SK-N-SH treated with all-trans-retinoic acid at 6 μM for 48 hours (cell line): Measurements from ENCODE around the gene CEP89.

Experiments used
- ATAC-seq: fragments of 200-7000 bp; cut with Tn5 transposase; 3 replicates; pipeline ENCODE4 v1.9.1; 2020; ENCODE audit warnings: mild to moderate bottlenecking, moderate library complexity
- ARNTL ChIP-seq: fragments of 450-650 bp; formaldehyde crosslinking; IDR thresholded peaks from 2 replicates; pipeline ENCODE4 v1.5.0; 2020; ENCODE audit warnings: low read depth, mild to moderate bottlenecking, moderate library complexity, borderline replicate concordance
- BACH2 ChIP-seq: fragments of 250-450 bp; sonication (Bioruptor Pico); IDR thresholded peaks from 2 replicates; pipeline ENCODE4 v1.9.0; 2021; ENCODE audit warnings: mild to moderate bottlenecking, borderline replicate concordance
- CSDC2 ChIP-seq: fragments of 250-450 bp; sonication (Bioruptor Pico); IDR thresholded peaks from 2 replicates; pipeline ENCODE4 v1.5.0; 2020; ENCODE audit warnings: mild to moderate bottlenecking, moderate library complexity
- CSRNP3 ChIP-seq: fragments of 250-450 bp; sonication (Bioruptor Pico); IDR thresholded peaks from 2 replicates; pipeline ENCODE4 v1.5.1; 2021; ENCODE audit warnings: mild to moderate bottlenecking, moderate library complexity
- GLIS3 ChIP-seq: fragments of 250-450 bp; sonication (Bioruptor Pico); IDR thresholded peaks from 2 replicates; pipeline ENCODE4 v1.5.0; 2020; ENCODE audit warnings: mild to moderate bottlenecking, moderate library complexity
- ISL1 ChIP-seq: fragments of 250-450 bp; sonication (Bioruptor Pico); IDR thresholded peaks from 2 replicates; pipeline ENCODE4 v2.1.2; 2022; ENCODE audit warnings: mild to moderate bottlenecking, moderate library complexity
- OSR1 ChIP-seq: fragments of 250-450 bp; sonication (Bioruptor Pico); IDR thresholded peaks from 2 replicates; pipeline ENCODE4 v1.8.0; 2022; ENCODE audit warnings: moderate library complexity, mild to moderate bottlenecking, inconsistent platforms
- PPARA ChIP-seq: fragments of 250-450 bp; sonication (Bioruptor Pico); IDR thresholded peaks from 2 replicates; pipeline ENCODE4 v1.5.0; 2020; ENCODE audit warnings: mild to moderate bottlenecking, borderline replicate concordance
- RARB ChIP-seq: fragments of 250-450 bp; sonication (Bioruptor Pico); IDR thresholded peaks from 2 replicates; pipeline ENCODE4 v1.8.0; 2021; ENCODE audit warnings: mild to moderate bottlenecking, moderate library complexity
- SNAI2 ChIP-seq: fragments of 250-450 bp; sonication (Bioruptor Pico); IDR thresholded peaks from 2 replicates; pipeline ENCODE4 v1.5.0; 2020; ENCODE audit warnings: mild to moderate bottlenecking, moderate library complexity
- TCF4 ChIP-seq: fragments of 250-450 bp; sonication (Bioruptor Pico); IDR thresholded peaks from 2 replicates; pipeline ENCODE4 v1.8.0; 2021; ENCODE audit warnings: mild to moderate bottlenecking, moderate library complexity, borderline replicate concordance
- TOX ChIP-seq: fragments of 250-450 bp; sonication (Bioruptor Pico); IDR thresholded peaks from 2 replicates; pipeline ENCODE4 v1.8.0; 2021; ENCODE audit warnings: mild to moderate bottlenecking, moderate library complexity, borderline replicate concordance
- ZC3H10 ChIP-seq: fragments of 250-450 bp; sonication (Bioruptor Pico); IDR thresholded peaks from 2 replicates; pipeline ENCODE4 v1.5.1; 2021; ENCODE audit warnings: mild to moderate bottlenecking, moderate library complexity
- ZFP30 ChIP-seq: fragments of 450-650 bp; formaldehyde crosslinking; IDR thresholded peaks from 2 replicates; pipeline ENCODE4 v1.5.0; 2022; ENCODE audit warnings: mild to moderate bottlenecking, moderate library complexity
- ZNF565 ChIP-seq: fragments of 450-650 bp; formaldehyde crosslinking; conservative IDR thresholded peaks from 2 replicates; pipeline ENCODE4 v1.5.0; 2020; ENCODE audit warnings: low read depth, mild to moderate bottlenecking, moderate library complexity
- ZNF70 ChIP-seq: fragments of 450-650 bp; formaldehyde crosslinking; IDR thresholded peaks from 2 replicates; pipeline ENCODE4 v1.5.0; 2020; ENCODE audit warnings: mild to moderate bottlenecking, moderate library complexity
- ZNF8 ChIP-seq: fragments of 450-650 bp; formaldehyde crosslinking; IDR thresholded peaks from 2 replicates; pipeline ENCODE4 v1.5.0; 2020; ENCODE audit warnings: mild to moderate bottlenecking, moderate library complexity
- TF ChIP-seq, protein P1 (sequence below): fragments of 250-450 bp; sonication (Bioruptor Pico); IDR thresholded peaks from 2 replicates; pipeline ENCODE4 v1.8.0; 2020; ENCODE audit warnings: mild to moderate bottlenecking, moderate library complexity, borderline replicate concordance
- TF ChIP-seq, protein P2 (sequence below): fragments of 250-450 bp; sonication (Bioruptor Pico); IDR thresholded peaks from 2 replicates; pipeline ENCODE4 v1.5.0; 2020; ENCODE audit warnings: mild to moderate bottlenecking, moderate library complexity
- TF ChIP-seq, protein P3 (sequence below): fragments of 250-450 bp; sonication (Bioruptor Pico); IDR thresholded peaks from 2 replicates; pipeline ENCODE4 v1.5.1; 2020; ENCODE audit warnings: low read depth, mild to moderate bottlenecking, moderate library complexity

Gene CEP89

DNA sequence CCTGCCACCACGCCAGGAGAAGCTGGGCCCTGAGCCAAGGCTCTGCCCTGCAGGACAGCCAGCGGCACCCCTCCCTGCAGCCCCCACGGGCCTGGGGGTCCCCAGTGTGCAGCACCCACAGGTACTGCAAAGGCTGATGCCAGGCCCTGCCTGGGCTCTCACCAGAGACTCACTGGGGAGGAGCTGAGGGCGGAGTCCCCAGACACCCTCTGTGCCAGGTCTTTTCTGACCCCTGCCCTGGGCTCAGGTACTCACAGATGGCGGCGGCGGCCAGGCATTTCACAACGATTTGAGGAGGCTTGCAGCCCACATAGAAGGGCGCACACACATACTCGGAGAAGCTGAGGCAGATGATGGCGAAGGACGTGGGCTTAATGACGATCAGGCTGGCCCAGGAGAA is 107.9 kb downstream of the CEP89 start:
- TF ChIP-seq RARB (CRISPR knock-in tag) = no peak
- no peak for TF ChIP-seq TOX (CRISPR knock-in tag)
- TF ChIP-seq GLIS3 = no peak
- TF ChIP-seq ZFP30 = no peak
- TF ChIP-seq, protein P1, sequence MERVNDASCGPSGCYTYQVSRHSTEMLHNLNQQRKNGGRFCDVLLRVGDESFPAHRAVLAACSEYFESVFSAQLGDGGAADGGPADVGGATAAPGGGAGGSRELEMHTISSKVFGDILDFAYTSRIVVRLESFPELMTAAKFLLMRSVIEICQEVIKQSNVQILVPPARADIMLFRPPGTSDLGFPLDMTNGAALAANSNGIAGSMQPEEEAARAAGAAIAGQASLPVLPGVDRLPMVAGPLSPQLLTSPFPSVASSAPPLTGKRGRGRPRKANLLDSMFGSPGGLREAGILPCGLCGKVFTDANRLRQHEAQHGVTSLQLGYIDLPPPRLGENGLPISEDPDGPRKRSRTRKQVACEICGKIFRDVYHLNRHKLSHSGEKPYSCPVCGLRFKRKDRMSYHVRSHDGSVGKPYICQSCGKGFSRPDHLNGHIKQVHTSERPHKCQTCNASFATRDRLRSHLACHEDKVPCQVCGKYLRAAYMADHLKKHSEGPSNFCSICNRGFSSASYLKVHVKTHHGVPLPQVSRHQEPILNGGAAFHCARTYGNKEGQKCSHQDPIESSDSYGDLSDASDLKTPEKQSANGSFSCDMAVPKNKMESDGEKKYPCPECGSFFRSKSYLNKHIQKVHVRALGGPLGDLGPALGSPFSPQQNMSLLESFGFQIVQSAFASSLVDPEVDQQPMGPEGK (CRISPR knock-in tag) = no peak
- TF ChIP-seq ZNF565 (CRISPR knock-in tag) = no peak
- TF ChIP-seq, protein P2, sequence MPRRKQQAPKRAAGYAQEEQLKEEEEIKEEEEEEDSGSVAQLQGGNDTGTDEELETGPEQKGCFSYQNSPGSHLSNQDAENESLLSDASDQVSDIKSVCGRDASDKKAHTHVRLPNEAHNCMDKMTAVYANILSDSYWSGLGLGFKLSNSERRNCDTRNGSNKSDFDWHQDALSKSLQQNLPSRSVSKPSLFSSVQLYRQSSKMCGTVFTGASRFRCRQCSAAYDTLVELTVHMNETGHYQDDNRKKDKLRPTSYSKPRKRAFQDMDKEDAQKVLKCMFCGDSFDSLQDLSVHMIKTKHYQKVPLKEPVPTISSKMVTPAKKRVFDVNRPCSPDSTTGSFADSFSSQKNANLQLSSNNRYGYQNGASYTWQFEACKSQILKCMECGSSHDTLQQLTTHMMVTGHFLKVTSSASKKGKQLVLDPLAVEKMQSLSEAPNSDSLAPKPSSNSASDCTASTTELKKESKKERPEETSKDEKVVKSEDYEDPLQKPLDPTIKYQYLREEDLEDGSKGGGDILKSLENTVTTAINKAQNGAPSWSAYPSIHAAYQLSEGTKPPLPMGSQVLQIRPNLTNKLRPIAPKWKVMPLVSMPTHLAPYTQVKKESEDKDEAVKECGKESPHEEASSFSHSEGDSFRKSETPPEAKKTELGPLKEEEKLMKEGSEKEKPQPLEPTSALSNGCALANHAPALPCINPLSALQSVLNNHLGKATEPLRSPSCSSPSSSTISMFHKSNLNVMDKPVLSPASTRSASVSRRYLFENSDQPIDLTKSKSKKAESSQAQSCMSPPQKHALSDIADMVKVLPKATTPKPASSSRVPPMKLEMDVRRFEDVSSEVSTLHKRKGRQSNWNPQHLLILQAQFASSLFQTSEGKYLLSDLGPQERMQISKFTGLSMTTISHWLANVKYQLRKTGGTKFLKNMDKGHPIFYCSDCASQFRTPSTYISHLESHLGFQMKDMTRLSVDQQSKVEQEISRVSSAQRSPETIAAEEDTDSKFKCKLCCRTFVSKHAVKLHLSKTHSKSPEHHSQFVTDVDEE (CRISPR knock-in tag) = no peak
- no peak for TF ChIP-seq ARNTL
- no peak for TF ChIP-seq ZC3H10 (CRISPR knock-in tag)
- TF ChIP-seq, all 23 proteins: peak for 0
- ATAC-seq = no peak

DNA sequence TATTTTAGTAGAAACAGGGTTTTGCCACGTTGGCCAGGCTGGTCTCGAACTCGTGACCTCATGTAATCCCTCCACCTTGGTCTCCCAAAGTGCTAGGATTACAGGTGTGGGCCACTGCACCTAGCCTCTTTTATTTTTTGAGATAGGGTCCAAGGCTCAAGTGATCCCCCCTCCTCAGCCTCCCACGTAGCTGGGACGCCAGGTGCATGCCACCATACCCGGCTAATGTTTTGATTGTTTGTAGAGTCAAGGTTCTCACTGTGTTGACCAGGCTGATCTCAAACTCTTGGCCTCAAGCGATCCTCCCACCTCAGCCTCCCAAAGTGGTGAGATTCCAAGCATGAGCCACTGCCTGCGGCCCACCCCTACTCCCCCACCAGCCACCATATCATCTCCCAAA is 108.5 kb downstream of the CEP89 start:
- ATAC-seq = no peak
- no peak for TF ChIP-seq ZNF8 (CRISPR knock-in tag)
- TF ChIP-seq, protein P1 (CRISPR knock-in tag) = no peak
- TF ChIP-seq SNAI2 (CRISPR knock-in tag) = no peak
- no peak for TF ChIP-seq ZFP30
- TF ChIP-seq, protein P2 (CRISPR knock-in tag) = no peak
- TF ChIP-seq TCF4 (CRISPR knock-in tag) = no peak
- TF ChIP-seq ARNTL = no peak
- TF ChIP-seq ISL1 (CRISPR knock-in tag) = no peak
- TF ChIP-seq RARB (CRISPR knock-in tag) = no peak
- TF ChIP-seq TOX (CRISPR knock-in tag) = no peak
- TF ChIP-seq ZNF70 (CRISPR knock-in tag) = no peak

GRCh38 chr19:32862741-32863140 is 109.0 kb downstream of the CEP89 start:
- no peak for ATAC-seq
- TF ChIP-seq OSR1 (CRISPR knock-in tag) (no peak), ISL1 (CRISPR knock-in tag) (no peak), TOX (CRISPR knock-in tag) (no peak), ZFP30 (no peak), PPARA (CRISPR knock-in tag) (no peak), TCF4 (CRISPR knock-in tag) (no peak), CSDC2 (CRISPR knock-in tag) (no peak), BACH2 (CRISPR knock-in tag) (no peak), CSRNP3 (CRISPR knock-in tag) (no peak), ZC3H10 (CRISPR knock-in tag) (no peak), GLIS3 (no peak), ZNF565 (CRISPR knock-in tag) (no peak)
- TF ChIP-seq, protein P3, sequence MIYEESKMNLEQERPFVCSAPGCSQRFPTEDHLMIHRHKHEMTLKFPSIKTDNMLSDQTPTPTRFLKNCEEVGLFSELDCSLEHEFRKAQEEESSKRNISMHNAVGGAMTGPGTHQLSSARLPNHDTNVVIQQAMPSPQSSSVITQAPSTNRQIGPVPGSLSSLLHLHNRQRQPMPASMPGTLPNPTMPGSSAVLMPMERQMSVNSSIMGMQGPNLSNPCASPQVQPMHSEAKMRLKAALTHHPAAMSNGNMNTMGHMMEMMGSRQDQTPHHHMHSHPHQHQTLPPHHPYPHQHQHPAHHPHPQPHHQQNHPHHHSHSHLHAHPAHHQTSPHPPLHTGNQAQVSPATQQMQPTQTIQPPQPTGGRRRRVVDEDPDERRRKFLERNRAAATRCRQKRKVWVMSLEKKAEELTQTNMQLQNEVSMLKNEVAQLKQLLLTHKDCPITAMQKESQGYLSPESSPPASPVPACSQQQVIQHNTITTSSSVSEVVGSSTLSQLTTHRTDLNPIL (CRISPR knock-in tag) = no peak
- TF ChIP-seq, protein P2 (CRISPR knock-in tag) = no peak
